Activated T-cell treated with anti-CD3 and anti-CD28 coated beads, Interleukin-2, amount 50 U/mL, for 4 hours (primary cell): Measurements from ENCODE around the gene MAPK8IP2. TPM values are rescaled to one million over a fixed set of nuclear protein-coding genes. Genes with fewer than 3 reads are reported as not detected.

Experiments used
- ATAC-seq, 2 donors: fragments of 200-7000 bp; cut with Tn5 transposase; one replicate each; pipeline ENCODE4 v1.10.0; 2021
- DNase-seq: peaks from one replicate; pipeline ENCODE4 v3.0.0-alpha.2; 2020
- H3K27me3 Mint-ChIP-seq: one replicate; pipeline ENCODE4 v1.8.0; 2021; ENCODE audit warnings: low read depth, mixed read lengths
- H3K36me3 Mint-ChIP-seq: one replicate; pipeline ENCODE4 v1.8.0; 2022; ENCODE audit warnings: mixed read lengths; ENCODE audit not compliant: insufficient read depth
- H3K4me1 Mint-ChIP-seq: one replicate; pipeline ENCODE4 v1.8.0; 2021; ENCODE audit warnings: low read depth, mixed read lengths
- H3K4me3 Mint-ChIP-seq: one replicate; pipeline ENCODE4 v1.8.0; 2021; ENCODE audit warnings: mild to moderate bottlenecking, moderate library complexity, mixed read lengths
- H3K9me3 Mint-ChIP-seq: one replicate; pipeline ENCODE4 v1.8.0; 2021; ENCODE audit warnings: mixed read lengths
- total RNA-seq, 3 donors: library from RNA; stranded (reverse); gene quantifications; one replicate each; pipeline ENCODE4 v1.2.1, GENCODE V29; 2021

The MAPK8IP2 gene
- total RNA-seq, 3 donors from 2014 or later, result 0.05 to 0.38 (median 0.16) TPM

GRCh38 chr22:50570861-50571260, 29.7 kb upstream of the MAPK8IP2 start:
- no peak for DNase-seq
- Mint-ChIP-seq H3K9me3 (no peaks in the 10 kb centered on the region), H3K4me1 (no peaks in the 10 kb centered on the region), H3K27me3 (no peaks in the 10 kb centered on the region), H3K36me3 (peaks cover 8% of the 10 kb centered on the region), H3K4me3 (no peak overlapping the region)
- ATAC-seq, result no peak

- Mint-ChIP-seq H3K4me3 (no peak overlapping the region), H3K36me3 (peaks cover 8% of the 10 kb centered on the region), H3K27me3 (no peaks in the 10 kb centered on the region), H3K4me1 (no peaks in the 10 kb centered on the region), H3K9me3 (no peaks in the 10 kb centered on the region)
- DNase-seq (no peak), ATAC-seq (no peak)
These were observed 29.1 kb upstream of the MAPK8IP2 start for GRCh38 chr22:50571264-50572175.

GRCh38 chr22:50572965-50573364, 27.6 kb upstream of the MAPK8IP2 start:
- H3K9me3 Mint-ChIP-seq, result no peaks in the 10 kb centered on the region
- DNase-seq, result no peak
- H3K27me3 Mint-ChIP-seq, result no peaks in the 10 kb centered on the region
- H3K4me3 Mint-ChIP-seq, result no peak overlapping the region
- ATAC-seq, result no peak
- H3K4me1 Mint-ChIP-seq, result peaks cover 7% of the 10 kb centered on the region
- peaks cover 8% of the 10 kb centered on the region for H3K36me3 Mint-ChIP-seq

- ATAC-seq (no peak), DNase-seq (no peak)
- no peak overlapping the region for H3K4me3 Mint-ChIP-seq
- no peaks in the 10 kb centered on the region for H3K27me3 Mint-ChIP-seq
- H3K36me3 Mint-ChIP-seq, result peaks cover 8% of the 10 kb centered on the region
- H3K4me1 Mint-ChIP-seq, result peaks cover 7% of the 10 kb centered on the region
- no peaks in the 10 kb centered on the region for H3K9me3 Mint-ChIP-seq
These were observed 26.9 kb upstream of the MAPK8IP2 start for GRCh38 chr22:50573491-50574382.

GRCh38 chr22:50574383-50574755, 26.2 kb upstream of the MAPK8IP2 start:
- no peaks in the 10 kb centered on the region for H3K9me3 Mint-ChIP-seq
- no peak for DNase-seq
- H3K4me3 Mint-ChIP-seq, result no peak overlapping the region
- H3K4me1 Mint-ChIP-seq, result peaks cover 7% of the 10 kb centered on the region
- no peaks in the 10 kb centered on the region for H3K27me3 Mint-ChIP-seq
- ATAC-seq, result no peak
- peaks cover 6% of the 10 kb centered on the region for H3K36me3 Mint-ChIP-seq

- H3K36me3 Mint-ChIP-seq, result peaks cover 8% of the 10 kb centered on the region
- H3K27me3 Mint-ChIP-seq, result no peaks in the 10 kb centered on the region
- H3K9me3 Mint-ChIP-seq, result no peaks in the 10 kb centered on the region
- DNase-seq, result no peak
- ATAC-seq, result no peak
- H3K4me1 Mint-ChIP-seq, result peaks cover 11% of the 10 kb centered on the region
- H3K4me3 Mint-ChIP-seq, result no peak overlapping the region
These were observed 25.1 kb upstream of the MAPK8IP2 start for GRCh38 chr22:50575426-50575941.

- H3K4me3 Mint-ChIP-seq, result no peak overlapping the region
- H3K36me3 Mint-ChIP-seq, result peaks cover 5% of the 10 kb centered on the region
- ATAC-seq, result no peak
- DNase-seq, result no peak
- H3K27me3 Mint-ChIP-seq, result no peaks in the 10 kb centered on the region
- H3K9me3 Mint-ChIP-seq, result no peaks in the 10 kb centered on the region
- H3K4me1 Mint-ChIP-seq, result peaks cover 13% of the 10 kb centered on the region
These were observed 24.5 kb upstream of the MAPK8IP2 start for GRCh38 chr22:50576070-50576469.

GRCh38 chr22:50576806-50577696, 23.5 kb upstream of the MAPK8IP2 start:
- H3K36me3 Mint-ChIP-seq, result peaks cover 5% of the 10 kb centered on the region
- H3K4me3 Mint-ChIP-seq, result no peak overlapping the region

GRCh38 chr22:50577697-50577986, 23.0 kb upstream of the MAPK8IP2 start:
- Mint-ChIP-seq H3K4me1 (peaks cover 17% of the 10 kb centered on the region), H3K27me3 (no peaks in the 10 kb centered on the region), H3K9me3 (no peaks in the 10 kb centered on the region), H3K4me3 (no peak overlapping the region), H3K36me3 (peaks cover 5% of the 10 kb centered on the region)
- DNase-seq (no peak), ATAC-seq (no peak)

More at GRCh38 chr22:50576806-50577696, 23.5 kb upstream of the MAPK8IP2 start:
- Mint-ChIP-seq H3K4me1 (peaks cover 17% of the 10 kb centered on the region), H3K9me3 (no peaks in the 10 kb centered on the region), H3K27me3 (no peaks in the 10 kb centered on the region)
- ATAC-seq, result no peak
- no peak for DNase-seq

GRCh38 chr22:50577987-50578775, 22.4 kb upstream of the MAPK8IP2 start, which contains the start of gene CPT1B:
Gene CPT1B, minus strand, starts transcription at chr22:50578427. Its CDS starts 512 bp downstream, at chr22:50577915.
- H3K9me3 Mint-ChIP-seq, result no peaks in the 10 kb centered on the region
- no peaks in the 10 kb centered on the region for H3K27me3 Mint-ChIP-seq
- peaks cover 17% of the 10 kb centered on the region for H3K4me1 Mint-ChIP-seq
- no peak for DNase-seq
- peaks cover 5% of the 10 kb centered on the region for H3K36me3 Mint-ChIP-seq
- H3K4me3 Mint-ChIP-seq, result no peak within 1 kb of the TSS
- no peak for ATAC-seq

- Mint-ChIP-seq H3K36me3 (peaks cover 5% of the 10 kb centered on the region), H3K4me3 (no peak overlapping the region), H3K4me1 (peaks cover 22% of the 10 kb centered on the region), H3K27me3 (no peaks in the 10 kb centered on the region), H3K9me3 (no peaks in the 10 kb centered on the region)
- DNase-seq (no peak), ATAC-seq (no peak)
These were observed 21.8 kb upstream of the MAPK8IP2 start for GRCh38 chr22:50578776-50579310.

- Mint-ChIP-seq H3K27me3 (no peaks in the 10 kb centered on the region), H3K4me3 (no peak overlapping the region), H3K36me3 (peaks cover 5% of the 10 kb centered on the region), H3K9me3 (no peaks in the 10 kb centered on the region), H3K4me1 (peaks cover 23% of the 10 kb centered on the region)
- DNase-seq, result no peak
- no peak for ATAC-seq
These were observed 20.8 kb upstream of the MAPK8IP2 start for GRCh38 chr22:50579752-50580151.
